Tibial nerve (tissue), 4 donors: Measurements from ENCODE around the gene PIK3CB. TPM values are rescaled to one million over a fixed set of nuclear protein-coding genes. Genes with fewer than 3 reads are reported as not detected.
"Not testable (repeated sequence)": the region's sequence is repeated elsewhere in the genome, so short reads cannot be mapped to it uniquely, and the experiment has no call there.

Experiments
- DNase-seq, 2 donors: peaks; one replicate each; pipeline ENCODE4 v3.0.0-alpha.2; 2019; ENCODE audit warnings: low spot score in 2 of 2
- H3K27ac ChIP-seq, 4 donors: fragments of 200-600 bp; sonication (generic) in 3 of 4; one replicate each; pipeline ENCODE4 v1.5.1; 2017 to 2019; ENCODE audit warnings: mild to moderate bottlenecking in 1 of 4
- H3K27me3 ChIP-seq, 2 donors: fragments of 200-600 bp; sonication (generic) in 1 of 2; one replicate each; pipeline versions ENCODE4 v1.5.1 to v1.6.0; 2017 to 2019
- H3K36me3 ChIP-seq, 3 donors: fragments of 200-600 bp; sonication (generic); one replicate each; pipeline ENCODE4 v1.5.1; 2018 to 2019
- H3K4me1 ChIP-seq, 4 donors: fragments of 200-600 bp; sonication (generic) in 3 of 4; one replicate each; pipeline ENCODE4 v1.5.1; 2017 to 2019
- H3K4me3 ChIP-seq, 4 donors: fragments of 200-600 bp; sonication (generic) in 3 of 4; one replicate each; pipeline ENCODE4 v1.5.1; 2017 to 2019; ENCODE audit warnings: mild to moderate bottlenecking in 1 of 4, moderate library complexity in 1 of 4
- H3K9me3 ChIP-seq, 4 donors: fragments of 200-600 bp; sonication (generic) in 3 of 4; one replicate each; pipeline ENCODE4 v1.5.1; 2017 to 2019
- EP300 ChIP-seq, 2 donors: sonication (generic); formaldehyde crosslinking; IDR thresholded peaks; one replicate each; pipeline ENCODE4 v1.6.1; 2017; ENCODE audit warnings: antibody characterized with exemption in 2 of 2, mild to moderate bottlenecking in 1 of 2
- POLR2A ChIP-seq, 2 donors: fragments of 450-650 bp; IDR thresholded peaks; one replicate each; pipeline ENCODE4 v1.6.1; 2017; ENCODE audit warnings: antibody characterized with exemption in 2 of 2, mild to moderate bottlenecking in 2 of 2, moderate library complexity in 2 of 2
- WGBS, 2 donors: methylation state at CpG; one replicate each; pipeline ENCODE4 v1.1.5; 2018; 5-methylcytosine and 5-hydroxymethylcytosine counted together
- total RNA-seq, 4 donors: library from RNA; depleted of rRNA; stranded (reverse); fragments of >200 nt; gene quantifications; one replicate each; pipeline ENCODE4 v1.1.0, GENCODE V29; 2016
- TF ChIP-seq, protein P1 (sequence below), 5 experiments: fragments of 200-600 bp in 3 of 5; fragments of 450-650 bp in 2 of 5; sonication (generic) in 3 of 5; IDR thresholded peaks; one replicate each; pipeline ENCODE4 v1.5.1; 2016 to 2019; ENCODE audit warnings: antibody characterized with exemption in 5 of 5, mild to moderate bottlenecking in 3 of 5, moderate library complexity in 2 of 5

PIK3CB gene
- total RNA-seq, 4 donors from 2014 or later = 11.2 to 32.1 (median 27.2) TPM

DNA sequence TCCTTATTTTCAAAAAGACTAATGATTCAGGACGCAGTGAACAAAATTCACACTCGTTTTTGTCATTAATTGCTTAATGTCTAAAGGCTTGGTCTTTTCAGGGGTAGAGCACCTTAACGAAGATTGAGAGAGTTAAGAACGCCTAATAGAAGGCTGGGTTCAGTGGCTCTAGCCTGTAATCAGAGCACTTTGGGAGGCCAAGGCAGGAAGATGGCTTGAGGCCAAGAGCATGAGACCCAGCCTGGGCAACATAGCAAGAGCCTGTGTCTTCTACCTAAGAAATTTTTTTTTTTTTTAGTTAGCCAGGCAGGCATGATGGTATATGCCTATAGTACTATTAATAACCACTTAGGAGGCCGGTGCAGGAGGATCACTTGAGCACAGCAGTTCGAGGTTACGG lies 7.5 kb downstream of the PIK3CB start:
- H3K4me1 ChIP-seq = peaks cover 0 to 8% (median 0%) of the 10 kb centered on the region in 4 donors
- DNase-seq = no peak
- no peak overlapping the region for H3K27ac ChIP-seq
- H3K27me3 ChIP-seq = no peaks in the 10 kb centered on the region
- H3K36me3 ChIP-seq = peaks cover 0 to 13% (median 0%) of the 10 kb centered on the region in 3 donors
- H3K4me3 ChIP-seq = no peak overlapping the region
- peaks cover 0 to 4% (median 0%) of the 10 kb centered on the region in 4 donors for H3K9me3 ChIP-seq
- TF ChIP-seq EP300 (IDR thresholded peaks at IDR 0.05) (no peak), POLR2A (IDR thresholded peaks at IDR 0.05) (no peak)
- TF ChIP-seq, protein P1, sequence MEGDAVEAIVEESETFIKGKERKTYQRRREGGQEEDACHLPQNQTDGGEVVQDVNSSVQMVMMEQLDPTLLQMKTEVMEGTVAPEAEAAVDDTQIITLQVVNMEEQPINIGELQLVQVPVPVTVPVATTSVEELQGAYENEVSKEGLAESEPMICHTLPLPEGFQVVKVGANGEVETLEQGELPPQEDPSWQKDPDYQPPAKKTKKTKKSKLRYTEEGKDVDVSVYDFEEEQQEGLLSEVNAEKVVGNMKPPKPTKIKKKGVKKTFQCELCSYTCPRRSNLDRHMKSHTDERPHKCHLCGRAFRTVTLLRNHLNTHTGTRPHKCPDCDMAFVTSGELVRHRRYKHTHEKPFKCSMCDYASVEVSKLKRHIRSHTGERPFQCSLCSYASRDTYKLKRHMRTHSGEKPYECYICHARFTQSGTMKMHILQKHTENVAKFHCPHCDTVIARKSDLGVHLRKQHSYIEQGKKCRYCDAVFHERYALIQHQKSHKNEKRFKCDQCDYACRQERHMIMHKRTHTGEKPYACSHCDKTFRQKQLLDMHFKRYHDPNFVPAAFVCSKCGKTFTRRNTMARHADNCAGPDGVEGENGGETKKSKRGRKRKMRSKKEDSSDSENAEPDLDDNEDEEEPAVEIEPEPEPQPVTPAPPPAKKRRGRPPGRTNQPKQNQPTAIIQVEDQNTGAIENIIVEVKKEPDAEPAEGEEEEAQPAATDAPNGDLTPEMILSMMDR (IDR thresholded peaks at IDR 0.05) = no peak
- 93 to 96% methylated on average over 7 of the region's 7 CpGs for WGBS, 2 donors

DNA sequence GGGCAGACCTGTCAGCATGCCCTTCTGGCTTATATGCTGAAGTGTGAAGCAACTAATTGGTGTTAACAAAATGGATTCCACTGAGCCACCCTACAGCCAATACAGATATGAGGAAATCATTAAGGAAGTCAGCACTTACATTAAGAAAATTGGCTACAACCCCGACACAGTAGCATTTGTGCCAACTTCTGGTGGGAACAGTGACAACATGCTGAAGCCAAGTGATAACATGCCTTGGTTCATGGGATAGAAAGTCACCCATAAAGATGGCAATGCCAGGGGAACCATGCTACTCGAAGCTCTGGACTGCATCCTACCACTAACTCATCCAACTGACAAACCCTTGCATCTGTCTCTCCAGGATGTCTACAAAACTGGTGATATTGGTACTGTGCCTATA lies 9.4 kb downstream of the PIK3CB start:
- DNase-seq = no peak
- H3K9me3 ChIP-seq = no peaks in the 10 kb centered on the region
- 76 to 85% methylated on average over 2 of the region's 2 CpGs for whole genome bisulfite sequencing, 2 donors
- peaks cover 0 to 13% (median 0%) of the 10 kb centered on the region in 3 donors for H3K36me3 ChIP-seq
- H3K4me3 ChIP-seq = no peak overlapping the region
- no peak for TF ChIP-seq POLR2A (IDR thresholded peaks at IDR 0.05)
- no peak for TF ChIP-seq EP300 (IDR thresholded peaks at IDR 0.05)
- TF ChIP-seq, protein P1 (IDR thresholded peaks at IDR 0.05) = no peak
- H3K4me1 ChIP-seq = peaks cover 0 to 8% (median 0%) of the 10 kb centered on the region in 4 donors
- no peaks in the 10 kb centered on the region for H3K27me3 ChIP-seq
- no peak overlapping the region for H3K27ac ChIP-seq

DNA sequence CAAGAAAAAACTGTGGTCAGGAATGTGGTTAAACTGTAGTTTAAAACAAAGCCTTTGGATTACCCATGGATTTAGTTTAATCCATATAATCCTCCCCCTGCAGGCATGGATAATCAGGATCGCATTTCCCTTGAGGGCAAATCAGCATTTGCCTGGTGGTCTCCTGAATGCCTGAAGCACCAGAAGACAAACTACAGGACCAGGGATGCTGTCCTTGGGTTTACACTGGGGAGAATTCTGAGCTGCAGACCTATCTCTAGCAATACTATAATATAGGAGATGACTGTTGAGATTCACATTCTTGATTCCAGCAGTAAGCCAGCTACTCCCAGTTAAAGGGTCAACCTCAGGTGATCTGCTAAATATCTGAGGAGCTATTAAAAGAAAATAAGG lies 10.6 kb downstream of the PIK3CB start:
- Histone ChIP-seq H3K27me3 (no peaks in the 10 kb centered on the region), H3K9me3 (no peaks in the 10 kb centered on the region), H3K4me1 (peaks cover 0 to 8% (median 0%) of the 10 kb centered on the region in 4 donors), H3K4me3 (no peak overlapping the region), H3K27ac (no peak overlapping the region), H3K36me3 (peaks cover 0 to 13% (median 0%) of the 10 kb centered on the region in 3 donors)
- DNase-seq = no peak
- TF ChIP-seq, protein P1 (IDR thresholded peaks at IDR 0.05) = no peak
- TF ChIP-seq POLR2A (IDR thresholded peaks at IDR 0.05) (no peak), EP300 (IDR thresholded peaks at IDR 0.05) (no peak)
- 56 to 65% methylated on average over 1 of the region's 1 CpG for WGBS, 2 donors

DNA sequence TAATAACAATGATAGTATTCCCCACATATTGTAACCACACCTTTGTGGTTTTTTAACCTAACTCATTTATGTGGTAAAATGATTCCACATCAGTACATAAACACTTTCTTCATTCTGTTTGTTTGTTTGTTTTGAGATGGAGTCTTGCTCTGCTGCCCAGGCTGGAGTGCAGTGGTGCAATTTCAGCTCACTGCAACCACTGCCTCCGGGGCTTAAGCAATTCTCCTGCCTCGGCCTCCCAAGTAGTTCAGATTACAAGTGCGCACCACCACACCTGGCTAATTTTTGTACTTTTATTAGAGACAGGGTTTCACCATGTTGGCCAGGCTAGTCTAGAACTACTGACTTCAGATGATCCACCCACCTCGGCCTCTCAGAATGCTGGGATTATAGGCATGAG lies 14.3 kb downstream of the PIK3CB start:
- H3K9me3 ChIP-seq, H3K4me3 ChIP-seq, DNase-seq, H3K27me3 ChIP-seq, H3K27ac ChIP-seq, H3K36me3 ChIP-seq: not testable (repeated sequence)
- 94 to 98% methylated on average over 4 of the region's 4 CpGs for WGBS, 2 donors
- H3K4me1 ChIP-seq = peaks cover 0 to 18% (median 4%) of the 10 kb centered on the region in 4 donors

DNA sequence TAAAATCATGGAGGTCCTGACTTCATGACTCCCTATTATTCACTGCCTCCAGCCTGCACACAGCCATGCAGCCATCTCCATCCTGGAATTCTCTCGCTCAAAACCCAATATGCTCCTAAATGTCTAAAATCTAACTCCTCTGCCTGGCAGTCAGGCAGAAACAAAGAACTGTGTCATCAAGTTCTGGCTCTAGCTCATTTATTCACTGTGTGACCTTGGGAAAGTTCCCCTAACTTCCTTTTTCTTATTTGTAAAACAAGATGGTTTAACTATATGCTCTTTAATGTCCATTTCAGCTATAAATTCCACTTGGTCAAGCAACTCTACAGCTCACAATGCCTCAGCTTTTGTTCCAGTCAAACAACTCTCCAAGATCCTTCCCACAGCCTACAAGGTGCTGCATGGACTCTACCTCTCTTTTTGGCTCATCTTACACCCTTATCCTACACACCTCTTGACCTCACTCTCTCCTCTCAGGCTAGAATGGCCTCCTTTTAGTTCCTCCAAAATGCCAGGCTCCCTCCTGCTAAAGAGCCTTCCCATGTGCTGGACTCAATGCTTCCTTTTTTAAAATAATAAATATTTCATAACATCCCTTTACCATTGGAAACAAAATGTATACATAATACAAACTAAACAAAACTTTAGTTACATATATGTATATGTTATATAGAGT lies 16.4 kb downstream of the PIK3CB start:
- WGBS, 2 donors = 59 to 74% methylated on average over 1 of the region's 1 CpG
- Histone ChIP-seq H3K27ac (peak overlapping the region in 1 of 4 donors; percentile 50), H3K4me1 (peaks cover 0 to 10% (median 4%) of the 10 kb centered on the region in 4 donors), H3K27me3 (no peaks in the 10 kb centered on the region), H3K36me3 (no peaks in the 10 kb centered on the region), H3K4me3 (no peak overlapping the region), H3K9me3 (no peaks in the 10 kb centered on the region)
- TF ChIP-seq POLR2A (IDR thresholded peaks at IDR 0.05) = no peak
- TF ChIP-seq, protein P1 (IDR thresholded peaks at IDR 0.05) = no peak
- no peak for TF ChIP-seq EP300 (IDR thresholded peaks at IDR 0.05)
- no peak for DNase-seq
